Skin epidermis (tissue), 12 donors: ENCODE data around the gene SPATA33.

Experiments used
- H3K27ac ChIP-seq, 21 experiments: fragments of 200-600 bp; sonication (generic) in 11 of 21; one replicate each; pipeline ENCODE4 v1.5.0; 2020; ENCODE audit warnings: mild to moderate bottlenecking in 3 of 21, inconsistent platforms in 2 of 21, moderate library complexity in 2 of 21
- H3K4me3 ChIP-seq, 7 experiments: fragments of 200-600 bp; sonication (generic) in 2 of 7; one replicate each; pipeline ENCODE4 v1.5.0; 2020; ENCODE audit warnings: inconsistent platforms in 2 of 7, mild to moderate bottlenecking in 2 of 7, moderate library complexity in 1 of 7

SPATA33 gene

DNA sequence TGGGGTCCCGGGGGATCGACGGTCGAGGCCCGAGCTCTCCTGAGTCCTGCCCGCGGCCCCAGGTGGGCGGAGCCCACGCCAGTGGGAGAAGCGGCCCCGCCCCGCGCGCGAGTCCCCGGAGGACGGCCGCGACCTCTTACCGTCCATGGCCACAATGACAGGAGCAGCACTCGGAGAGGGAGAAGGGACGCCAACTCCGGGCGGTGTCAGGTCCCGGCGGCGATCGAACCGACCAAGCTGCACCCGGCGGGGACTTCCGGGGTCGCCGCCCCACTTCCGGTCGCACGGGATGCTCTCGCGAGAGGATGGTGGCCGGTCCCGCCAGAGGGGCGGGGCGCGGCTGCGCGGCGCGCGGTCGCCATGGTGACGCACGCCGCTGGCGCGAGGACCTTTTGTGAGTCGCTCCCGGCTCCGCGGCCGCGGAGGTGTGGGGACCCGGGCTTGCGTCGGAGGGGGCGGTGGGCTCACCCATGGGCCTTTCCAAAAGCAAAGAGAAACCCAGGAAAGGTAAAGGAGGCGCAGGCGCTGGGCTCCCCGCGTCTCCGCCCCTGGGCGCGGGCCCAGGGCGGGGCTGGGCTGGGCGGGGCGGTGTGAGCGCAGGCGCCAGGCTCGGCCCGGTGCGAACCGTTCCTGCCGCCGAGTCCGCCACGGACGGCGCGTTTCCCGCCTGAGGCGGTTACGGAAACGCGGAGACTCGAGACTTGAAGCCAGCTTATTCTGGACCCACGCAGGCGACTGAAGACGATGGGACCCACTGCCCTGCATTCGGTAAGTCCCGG, at the start of gene SPATA33, which contains the start of gene CHMP1A:
TSS of gene SPATA33 (plus strand) at position 395 of the 779 bp plus-strand sequence. CDS start at position 471, 76 bp downstream.
TSS of gene CHMP1A (minus strand) at position 267 of the 779 bp plus-strand sequence. CDS start at position 147, 120 bp downstream.
- Histone ChIP-seq H3K4me3 (peak within 1 kb of the TSS; percentile 60 to 99 (median 88)), H3K27ac (peak within 1 kb of the TSS; percentile 80 to 94 (median 88))

DNA sequence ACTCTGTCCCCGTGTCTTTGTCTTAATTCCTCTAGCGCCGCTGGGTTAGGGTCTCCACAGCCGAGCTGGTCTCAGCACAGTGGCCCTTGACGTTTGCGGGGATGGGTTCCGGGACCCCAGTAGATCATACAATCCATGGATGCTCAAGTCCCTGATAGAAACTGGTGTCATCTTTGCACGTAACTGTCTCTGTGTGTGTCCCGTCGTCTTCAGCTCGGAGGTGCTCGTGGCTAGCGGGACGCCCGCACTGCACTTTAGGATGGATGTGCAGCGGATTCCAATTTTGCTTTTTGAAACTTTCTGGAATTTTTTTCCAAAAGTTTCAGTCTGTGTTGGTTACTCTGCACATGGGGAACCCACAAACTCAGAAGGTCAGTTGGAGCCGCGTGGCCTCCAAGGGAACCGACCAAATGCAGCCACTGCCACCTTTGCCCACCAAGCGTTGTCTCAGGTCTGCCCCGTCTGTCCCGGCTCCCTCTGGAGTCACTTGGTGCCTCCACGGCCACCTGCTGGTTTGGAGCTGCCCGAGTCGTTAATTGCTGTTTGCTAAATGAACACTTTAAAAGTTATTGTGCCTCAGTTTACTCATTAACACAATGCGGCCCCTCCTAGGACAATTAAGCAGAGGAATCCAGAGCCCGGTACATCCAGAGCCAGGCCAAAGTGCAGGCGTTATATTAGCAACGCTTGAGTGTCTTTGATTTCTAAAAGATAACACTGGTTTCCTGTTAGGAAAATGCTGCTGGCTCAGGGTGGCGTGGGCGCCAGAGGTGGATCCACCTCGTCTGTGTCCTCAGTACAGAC, 49.5 kb upstream of the SPATA33 start:
- Histone ChIP-seq H3K27ac (peak overlapping the region in 1 of 21 experiments; percentile 2), H3K4me3 (no peak overlapping the region)

DNA sequence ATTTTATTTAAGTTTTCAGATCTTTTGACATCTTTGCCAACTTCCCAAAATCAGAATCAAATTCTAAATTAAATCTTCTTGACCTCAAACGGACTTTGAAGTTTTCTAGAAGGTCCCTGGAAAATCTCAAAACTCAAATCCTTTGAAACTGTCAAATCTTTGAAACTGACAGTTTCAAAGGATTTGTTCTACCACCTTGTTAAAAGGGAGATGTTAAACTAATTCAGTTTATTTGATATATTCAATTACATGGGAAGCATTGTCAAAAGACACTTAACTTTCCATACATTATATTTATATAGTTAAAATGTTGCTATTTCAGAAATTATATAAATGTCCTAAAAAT, 47.6 kb upstream of the SPATA33 start:
- Histone ChIP-seq H3K4me3 (no peak overlapping the region), H3K27ac (no peak overlapping the region)

DNA sequence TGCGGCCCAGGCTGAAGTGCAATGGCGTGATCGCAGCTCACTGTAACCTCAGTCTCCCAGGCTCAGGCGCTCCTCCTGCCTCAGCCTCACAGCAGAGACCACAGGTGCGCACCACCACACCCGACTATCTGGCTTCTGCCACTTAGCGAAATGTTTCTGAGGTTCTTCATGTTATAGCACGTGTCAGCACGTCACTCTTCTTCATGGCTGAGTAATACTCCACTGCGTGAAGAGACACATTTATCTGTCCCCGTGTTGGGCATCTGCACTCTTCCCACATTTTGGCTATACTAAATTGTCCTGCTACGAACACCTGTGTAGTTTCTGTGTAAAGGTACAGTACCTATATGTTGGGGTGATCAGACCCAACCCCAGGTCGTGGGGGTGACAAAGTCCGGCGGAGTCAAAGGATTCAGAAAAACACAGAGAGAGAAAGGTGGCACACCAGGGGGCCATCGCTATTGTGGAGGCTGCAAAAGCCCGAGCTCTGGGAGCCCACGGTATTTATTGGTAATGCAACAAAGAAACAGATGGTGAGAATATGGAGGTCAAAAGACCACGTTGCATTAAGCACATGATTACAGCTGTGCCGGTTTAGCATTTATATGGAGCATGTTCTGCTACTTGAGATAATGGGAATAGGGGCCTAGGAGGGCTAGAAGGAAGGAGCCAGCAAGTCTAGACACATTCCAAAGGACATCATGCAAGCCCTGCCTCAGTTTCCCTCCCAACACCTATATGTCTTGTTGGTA, 45.0 kb upstream of the SPATA33 start:
- Histone ChIP-seq H3K4me3 (no peak overlapping the region), H3K27ac (no peak overlapping the region)

DNA sequence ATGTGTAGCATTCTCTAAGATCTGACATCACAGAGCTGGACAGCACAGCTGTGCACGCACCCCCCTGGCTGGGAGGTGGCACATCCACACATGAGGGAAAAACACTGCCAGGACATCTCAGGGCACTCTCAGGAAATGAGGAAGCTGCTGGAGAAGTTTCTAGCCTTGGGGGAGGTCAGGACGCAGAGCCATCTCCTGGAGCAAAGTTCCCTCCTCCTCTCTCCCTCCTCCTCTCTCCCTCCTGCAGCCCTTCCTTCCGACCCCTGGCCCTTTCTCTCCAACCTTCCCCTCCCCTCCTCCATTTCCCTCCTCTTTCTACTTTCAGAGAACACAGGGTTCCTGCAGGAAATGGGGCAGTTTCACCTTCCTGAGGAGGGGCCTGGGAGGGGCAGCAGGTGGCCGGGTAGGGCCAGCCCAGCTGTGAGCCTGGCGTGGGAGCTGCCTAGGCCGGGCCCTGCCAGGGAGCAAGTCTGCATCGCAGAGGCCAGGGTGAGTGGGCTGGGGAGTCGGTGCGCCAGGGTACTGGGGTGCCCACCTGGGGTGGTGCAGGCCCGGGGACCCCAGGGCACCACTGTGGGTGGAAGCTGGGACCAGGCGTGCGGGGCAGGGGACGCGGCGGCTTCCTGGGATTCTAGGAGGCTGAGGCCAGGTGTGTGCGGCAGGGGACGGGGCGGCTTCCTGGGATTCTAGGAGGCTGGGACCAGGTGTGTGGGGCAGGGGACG, 44.2 kb upstream of the SPATA33 start, which contains the start of gene DPEP1:
TSS of gene DPEP1 (plus strand) at position 412 of the 723 bp plus-strand sequence. CDS start 16,769 bp downstream, outside the sequence.
- Histone ChIP-seq H3K27ac (no peak within 1 kb of the TSS), H3K4me3 (no peak within 1 kb of the TSS)

DNA sequence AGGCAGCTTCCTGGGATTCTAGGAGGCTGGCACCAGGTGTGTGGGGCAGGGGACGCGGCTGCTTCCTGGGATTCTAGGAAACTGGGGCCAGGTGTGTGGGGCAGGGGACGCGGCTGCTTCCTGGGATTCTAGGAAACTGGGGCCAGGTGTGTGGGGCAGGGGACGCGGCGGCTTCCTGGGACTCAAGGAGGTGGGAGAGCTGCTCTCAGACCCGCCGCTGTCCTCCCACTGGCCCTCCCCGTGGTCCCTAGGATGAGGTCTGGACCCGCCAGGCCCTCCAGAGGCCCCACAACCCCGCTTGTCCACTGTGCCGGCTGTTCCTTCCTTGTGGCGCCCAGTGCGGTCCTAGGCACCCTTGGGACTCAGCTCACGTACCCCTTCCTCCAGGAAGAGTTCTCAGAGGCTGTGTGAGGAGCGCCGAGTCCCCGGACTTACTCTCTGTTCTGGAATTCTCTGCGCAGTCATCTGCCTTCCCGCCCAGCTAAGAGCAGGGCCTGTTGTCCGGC, 43.6 kb upstream of the SPATA33 start:
- H3K27ac ChIP-seq: no peak overlapping the region

DNA sequence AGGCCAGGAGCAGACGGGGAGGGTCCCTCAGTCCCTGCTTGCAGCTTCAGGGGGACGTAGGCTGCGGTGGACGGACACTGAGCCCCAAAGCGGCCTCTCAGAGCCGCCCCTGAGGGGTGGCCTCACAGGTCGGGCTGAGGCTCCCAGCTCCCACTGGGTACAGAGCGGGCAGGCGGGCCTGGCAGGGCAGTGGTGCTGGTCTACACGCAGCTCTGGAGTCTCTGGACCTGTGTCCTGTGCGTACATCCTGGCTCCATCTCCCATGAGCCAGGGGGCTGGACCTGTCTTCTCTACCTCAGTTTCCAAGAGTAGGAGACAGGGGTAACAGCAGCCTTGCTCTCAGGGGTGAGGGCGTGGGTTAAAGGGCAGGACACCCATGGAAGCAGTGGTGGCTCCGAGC, 42.5 kb upstream of the SPATA33 start:
- H3K4me3 ChIP-seq: no peak overlapping the region
- no peak overlapping the region for H3K27ac ChIP-seq

More for the DNA sequence above, 43.6 kb upstream of the SPATA33 start:
- H3K4me3 ChIP-seq: no peak overlapping the region

DNA sequence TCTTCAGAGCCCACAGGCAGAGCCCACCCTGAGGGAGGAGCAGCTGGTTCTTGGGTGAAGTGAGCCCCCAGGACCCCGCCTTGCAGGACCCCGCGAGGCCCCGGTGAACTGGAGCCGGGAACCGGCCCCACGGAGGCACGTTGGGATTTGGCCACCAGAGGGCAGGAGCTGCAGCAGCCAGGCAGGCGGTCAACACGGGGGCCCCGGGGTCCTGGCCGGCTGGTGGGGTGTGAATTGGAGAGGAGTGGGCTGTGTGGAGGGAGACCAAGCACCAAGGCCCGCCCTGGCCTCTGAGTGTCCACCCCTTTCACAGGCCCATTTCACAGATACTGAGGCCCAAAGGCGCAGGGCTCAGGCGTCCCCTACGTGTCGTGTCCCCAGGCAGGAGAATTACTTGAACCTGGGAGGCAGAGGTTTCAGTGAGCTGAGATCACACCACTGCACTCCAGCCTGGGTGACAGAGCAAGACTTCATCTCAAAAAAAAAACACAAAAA, 42.0 kb upstream of the SPATA33 start:
- Histone ChIP-seq H3K27ac (no peak overlapping the region), H3K4me3 (no peak overlapping the region)

DNA sequence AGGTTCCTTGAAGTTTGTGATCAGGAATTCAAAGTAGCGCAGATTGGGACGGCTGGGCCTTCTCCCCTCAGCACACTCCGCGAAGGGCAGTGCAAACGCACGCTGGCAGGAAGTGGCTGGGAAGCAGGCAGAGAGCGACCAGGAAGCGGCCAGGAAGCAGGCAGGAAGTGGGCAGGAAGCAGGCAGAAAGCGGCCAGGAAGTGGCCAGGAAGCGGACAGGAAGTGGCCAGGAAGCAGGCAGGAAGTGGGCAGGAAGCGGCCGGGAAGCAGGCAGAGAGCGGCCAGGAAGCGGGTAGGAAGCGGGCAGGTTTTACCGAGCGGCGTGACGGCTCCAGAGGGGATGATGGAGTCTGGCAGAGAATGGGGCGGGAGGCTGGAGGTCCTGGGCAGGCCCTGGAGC, 41.0 kb upstream of the SPATA33 start:
- H3K27ac ChIP-seq: peak overlapping the region in 4 of 21 experiments; percentile 17 to 69 (median 48)
- no peak overlapping the region for H3K4me3 ChIP-seq

DNA sequence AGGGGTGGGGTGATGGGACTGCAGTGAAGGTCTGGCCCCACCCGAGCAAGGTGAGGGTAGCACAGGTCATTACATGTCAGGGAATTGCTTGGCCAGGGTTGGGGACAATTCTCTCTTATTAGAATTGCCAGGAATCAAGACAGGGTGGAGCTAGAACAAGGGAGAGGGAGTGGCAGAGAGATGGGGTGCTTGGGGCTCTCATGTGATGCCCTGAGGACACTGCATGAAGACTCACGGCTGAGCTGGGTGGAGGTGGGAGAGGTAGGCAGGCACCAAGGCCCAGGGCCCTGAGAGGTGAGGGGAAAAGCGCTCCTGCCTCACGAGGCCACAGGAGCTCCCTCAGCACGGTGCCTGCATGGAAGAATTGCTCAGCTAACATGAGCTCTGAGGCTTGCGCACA, 40.6 kb upstream of the SPATA33 start:
- H3K4me3 ChIP-seq: no peak overlapping the region
- peak overlapping the region in 3 of 21 experiments; percentile 43 to 69 (median 52) for H3K27ac ChIP-seq

DNA sequence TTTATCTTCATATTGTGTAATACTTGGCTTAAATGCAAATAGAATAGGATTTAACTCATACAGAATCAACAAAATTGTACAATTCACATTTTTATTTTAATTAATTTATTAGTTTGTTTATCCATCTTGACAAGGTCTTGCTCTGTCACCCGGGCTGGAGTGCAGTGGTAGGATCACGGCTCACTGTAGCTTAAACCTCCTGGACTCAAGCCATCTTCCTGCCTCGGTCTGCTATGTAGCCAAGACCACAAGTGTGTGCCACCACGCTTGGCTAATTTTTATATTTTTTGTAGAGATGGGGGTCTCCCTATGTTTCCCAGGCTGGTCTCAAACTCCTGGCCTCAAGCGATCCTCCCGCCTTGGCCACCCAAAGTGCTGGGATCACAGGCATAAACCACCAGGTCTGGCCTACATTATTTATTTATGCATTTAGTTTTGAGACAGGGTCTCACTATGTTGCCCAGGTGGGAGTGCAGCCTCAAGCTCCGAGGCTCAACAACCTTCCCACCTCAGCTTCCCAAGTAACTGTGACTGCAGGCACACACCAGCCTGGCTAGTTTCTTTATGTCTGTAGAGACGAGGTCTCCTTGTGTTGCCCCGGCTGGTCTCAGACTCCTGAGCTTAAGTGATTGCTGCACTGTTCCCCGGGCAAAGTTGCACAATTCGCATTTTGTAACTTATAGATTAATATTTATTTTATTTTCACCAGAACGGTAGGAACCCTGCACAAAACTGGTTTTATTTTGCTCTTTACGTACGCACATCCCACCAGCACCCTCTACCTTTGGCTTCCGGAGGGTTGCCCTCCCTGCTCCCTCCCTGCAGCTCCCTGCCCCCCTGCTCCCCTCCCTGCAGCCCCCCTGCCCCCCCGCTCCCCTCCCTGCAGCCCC, 39.3 kb upstream of the SPATA33 start:
- H3K27ac ChIP-seq: no peak overlapping the region

DNA sequence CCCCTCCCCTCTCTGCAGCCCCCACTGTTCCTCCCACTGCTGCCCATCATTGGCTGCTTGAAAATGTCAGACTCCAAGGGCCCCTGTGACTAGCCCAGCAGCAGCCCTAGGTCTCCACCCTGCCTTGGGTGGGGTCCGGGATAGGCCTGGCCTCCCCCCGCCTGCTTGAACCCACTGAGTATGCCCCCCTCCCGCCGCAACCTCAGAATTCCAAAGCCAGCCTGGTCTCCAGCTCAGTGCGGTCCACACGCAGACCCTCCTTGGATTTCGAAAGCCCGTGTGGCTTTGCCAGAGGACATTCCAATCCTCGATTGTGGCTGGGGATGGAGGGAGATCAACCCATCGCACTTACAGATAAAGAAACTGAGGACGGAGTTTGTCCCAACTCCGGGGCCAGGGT, 37.8 kb upstream of the SPATA33 start:
- H3K4me3 ChIP-seq: no peak overlapping the region
- no peak overlapping the region for H3K27ac ChIP-seq

More for the DNA sequence above, 39.3 kb upstream of the SPATA33 start:
- no peak overlapping the region for H3K4me3 ChIP-seq

DNA sequence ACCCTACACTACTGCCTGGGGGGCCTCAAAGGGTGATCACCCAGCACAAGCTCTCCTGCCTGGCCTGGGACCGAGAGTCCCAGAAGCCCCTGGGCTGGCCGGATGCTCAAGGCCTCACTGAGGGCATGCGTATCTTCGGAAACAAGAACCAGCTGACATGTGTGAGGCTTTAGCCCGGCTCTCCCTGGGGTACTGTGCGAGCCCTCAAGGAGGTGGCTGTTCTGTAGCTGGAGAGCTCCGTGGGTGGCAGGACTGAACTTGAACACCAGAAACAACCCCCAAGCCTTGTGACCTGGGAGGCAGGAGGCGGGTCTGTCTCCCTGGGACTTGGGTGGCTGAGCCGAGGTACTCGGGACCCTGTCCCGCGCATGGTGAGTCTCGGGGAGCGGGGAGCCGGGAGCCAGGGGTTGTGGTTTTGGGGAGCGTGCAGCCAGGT, 37.2 kb upstream of the SPATA33 start:
- Histone ChIP-seq H3K27ac (no peak overlapping the region), H3K4me3 (no peak overlapping the region)

DNA sequence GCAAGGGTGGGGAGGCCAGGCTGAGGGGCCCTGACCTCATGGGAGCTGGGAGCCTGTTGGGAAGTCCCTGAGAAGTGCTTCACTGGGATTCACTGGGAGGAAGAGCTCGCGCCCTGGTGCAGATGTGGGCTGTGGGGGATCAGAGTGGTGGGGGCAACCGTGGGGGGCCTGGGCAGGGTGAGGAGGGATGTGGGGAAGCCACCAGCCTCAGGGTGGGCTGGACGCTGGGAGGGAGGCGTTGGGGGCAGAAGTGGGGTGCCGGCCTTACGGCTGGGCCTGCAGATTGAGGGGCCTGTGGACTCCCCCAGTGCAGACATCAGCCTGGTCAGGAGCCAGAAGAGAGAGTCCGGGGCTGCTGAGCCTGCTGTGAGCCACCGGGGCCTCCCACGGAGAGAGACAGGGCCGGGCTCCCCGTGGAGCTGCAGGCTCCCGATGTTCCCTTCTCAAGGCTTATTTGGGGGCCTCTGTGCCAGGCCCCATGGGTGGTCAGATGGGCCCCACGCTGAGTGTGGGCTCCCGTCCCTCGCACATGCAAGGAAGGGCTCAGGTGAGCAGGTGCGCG, 36.4 kb upstream of the SPATA33 start:
- no peak overlapping the region for H3K4me3 ChIP-seq
- H3K27ac ChIP-seq: no peak overlapping the region

DNA sequence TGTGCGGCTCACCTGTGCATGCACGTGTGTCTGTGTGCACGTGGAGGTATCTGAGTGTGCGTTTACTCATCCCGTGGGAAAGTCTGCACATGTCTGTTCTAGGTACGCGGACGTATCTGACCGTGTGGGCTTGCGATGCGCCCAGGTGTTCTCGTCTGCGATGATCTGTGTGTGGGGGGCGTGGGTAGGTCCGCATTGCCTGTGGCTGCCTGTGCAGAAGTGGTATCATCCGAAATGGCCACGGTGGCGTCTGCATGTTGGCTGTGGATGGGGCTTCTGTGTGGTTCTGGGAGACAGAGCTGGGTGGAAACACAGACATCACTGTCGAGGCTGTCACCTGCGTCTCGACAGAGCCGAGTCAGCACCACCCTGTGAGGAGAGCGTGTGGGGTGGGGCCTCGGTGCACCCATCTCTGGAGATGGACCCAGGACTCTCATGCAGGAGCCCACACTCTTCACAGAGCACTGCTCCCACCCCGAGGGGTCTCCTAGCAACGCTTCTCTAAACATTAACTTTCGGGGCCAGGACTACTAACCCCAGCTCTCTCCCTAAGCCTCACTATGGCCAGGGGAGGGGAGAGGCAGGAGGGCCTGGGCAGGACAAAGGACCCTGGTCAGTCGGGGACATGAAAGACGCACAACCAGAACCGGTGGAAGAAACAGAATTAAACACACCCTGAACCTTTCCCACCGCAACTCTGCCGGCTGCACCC, 35.8 kb upstream of the SPATA33 start:
- Histone ChIP-seq H3K4me3 (no peak overlapping the region), H3K27ac (no peak overlapping the region)

DNA sequence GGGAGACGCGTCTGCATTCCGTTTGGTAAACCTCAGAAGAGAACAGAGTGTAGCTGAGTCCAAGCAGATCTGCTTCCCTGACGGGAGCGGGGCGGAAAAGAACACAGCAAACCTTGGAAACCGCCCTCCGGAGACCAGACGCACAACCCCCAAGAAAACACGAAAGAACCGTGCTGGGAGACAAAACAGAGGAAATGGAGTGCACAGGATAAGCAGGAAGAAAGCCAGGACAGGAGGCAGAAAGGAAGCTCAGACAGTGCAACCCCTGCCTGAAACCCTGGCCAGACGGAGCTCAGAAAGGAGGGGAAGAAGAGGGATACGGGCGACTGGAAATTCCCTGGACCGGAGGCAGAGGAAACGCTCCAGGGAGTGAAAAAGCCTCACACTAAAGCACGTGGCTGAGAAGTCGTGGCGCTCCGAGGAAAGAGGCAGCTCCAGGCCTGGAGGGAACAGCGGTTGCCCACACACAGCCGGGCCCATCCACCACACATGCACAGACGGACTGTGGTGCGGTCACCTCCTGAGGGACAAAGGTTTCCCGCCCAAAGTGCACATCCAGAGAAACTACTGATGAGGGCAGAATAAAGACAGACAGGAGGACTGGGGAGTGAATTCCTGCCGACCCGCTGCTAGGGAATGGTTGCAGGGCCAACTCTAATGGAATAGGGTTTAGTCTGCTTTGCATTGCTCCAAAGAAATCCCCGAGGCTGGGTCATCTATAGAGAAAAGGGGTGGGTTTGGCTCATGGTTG, 34.0 kb upstream of the SPATA33 start:
- Histone ChIP-seq H3K27ac (peak overlapping the region in 5 of 21 experiments; percentile 5 to 43 (median 15)), H3K4me3 (no peak overlapping the region)
